Psoas muscle (tissue), 8 donors: ENCODE measurements around the gene CABLES1. TPM values are rescaled to one million over a fixed set of nuclear protein-coding genes. Genes with fewer than 3 reads are reported as not detected.

ENCODE experiments used
- ATAC-seq, 4 donors: fragments of 200-7000 bp; cut with Tn5 transposase; one replicate each; pipeline ENCODE4 v1.9.1; 2020; ENCODE audit warnings: moderate library complexity in 3 of 4, mild to moderate bottlenecking in 2 of 4
- DNase-seq, 2 donors: peaks; one replicate each; pipeline ENCODE4 v3.0.0-alpha.2; 2020
- H3K27ac ChIP-seq: fragments of 200-600 bp; one replicate; pipeline ENCODE4 v1.8.0; 2022
- H3K27me3 ChIP-seq, 3 donors: fragments of 200-600 bp in 1 of 3; one replicate each; pipeline versions ENCODE4 v1.6.1 to v1.8.0; 2013 to 2022; ENCODE audit warnings: low read length in 2 of 3, mild to moderate bottlenecking in 2 of 3, moderate library complexity in 1 of 3; ENCODE audit not compliant: insufficient read depth in 3 of 3
- H3K36me3 ChIP-seq, 2 donors: fragments of 200-600 bp in 1 of 2; one replicate each; pipeline versions ENCODE4 v1.6.1 to v1.8.0; 2013 to 2022; ENCODE audit warnings: low read depth in 1 of 2, mild to moderate bottlenecking in 1 of 2, moderate library complexity in 1 of 2; ENCODE audit not compliant: insufficient read depth in 1 of 2
- H3K4me1 ChIP-seq: fragments of 200-600 bp; one replicate; pipeline ENCODE4 v1.8.0; 2022
- H3K4me3 ChIP-seq: fragments of 200-600 bp; one replicate; pipeline ENCODE4 v1.8.0; 2022; ENCODE audit warnings: mild to moderate bottlenecking
- H3K9me3 ChIP-seq: fragments of 200-600 bp; one replicate; pipeline ENCODE4 v1.8.0; 2022
- CTCF ChIP-seq: fragments of 200-600 bp; IDR thresholded peaks from one replicate; pipeline ENCODE4 v1.8.0; 2022; ENCODE audit warnings: antibody characterized with exemption
- WGBS, 3 donors: extraction: QIAGEN DNeasy Blood & Tissue Kit; methylation state at CpG; one replicate each; pipeline versions ENCODE4 v1.1.6 to v1.1.7; 2013; 5-methylcytosine and 5-hydroxymethylcytosine counted together
- intact Hi-C, 2 donors: fragments of 100-400 bp; cut with DNase I; formaldehyde crosslinking; loops; one replicate each; pipeline versions ENCODE4 v1.11.0 to v1.14.2; 2022
- polyA plus RNA-seq, 3 donors: library from polyadenylated mRNA; stranded (reverse); fragments of 200-250 nt; gene quantifications; one replicate each; pipeline ENCODE4 v1.2.3, GENCODE V29; 2013
- total RNA-seq, 4 donors: library from RNA; stranded (reverse); fragmentation: NEBNext Ultra II Directional in 2 of 4; extraction: Animal tissue kit (Norgen Biotek cat#: 25700) in 2 of 4; gene quantifications; one replicate each; pipeline versions ENCODE4 v1.2.1 to v1.2.4, GENCODE V29; 2021 to 2023
- donor health status: healthy with polysubstance abuse.
- donor health status: DM: no; HTN: no; CAD: no; lungs with moderate emphysema.
- donor health status: Bipolar disorder and iron deficiency.
- donor health status: healthy.
- donor health status: DM: yes; HTN: yes; CAD: no.
- donor health status: DM: no; HTN: no; CAD: no.
- donor health status: DM: no; HTN: no; CAD: no.
- donor health status: DM: yes; HTN: yes; CAD: no.

CABLES1 gene
- total and polyA plus RNA-seq, 7 donors: 0.42 to 1.5 (median 0.98) TPM

GRCh38 chr18:23142251-23142929 is 7.1 kb downstream of the CABLES1 start:
- ATAC-seq: no peak
- intact Hi-C loops: no loop called here
- no peak for TF ChIP-seq CTCF
- no peak for DNase-seq
- 64 to 80% (median 69%) methylated on average over 6 of the region's 6 CpGs for WGBS, 3 donors
- no peaks in the 10 kb centered on the region for H3K4me1 ChIP-seq
- peaks cover 0 to 5% (median 3%) of the 10 kb centered on the region in 3 donors for H3K27me3 ChIP-seq
- H3K9me3 ChIP-seq: no peaks in the 10 kb centered on the region
- H3K4me3 ChIP-seq: no peak overlapping the region
- H3K36me3 ChIP-seq: no peaks in the 10 kb centered on the region
- no peak overlapping the region for H3K27ac ChIP-seq

GRCh38 chr18:23143016-23143814 is 7.9 kb downstream of the CABLES1 start:
- no peak overlapping the region for H3K27ac ChIP-seq
- TF ChIP-seq CTCF: no peak
- peak in 3 of 4 donors; percentile 43 to 68 (median 61) for ATAC-seq
- intact Hi-C loops: no loop called here
- 64 to 79% (median 73%) methylated on average over 9 to 10 of the region's 10 CpGs for WGBS, 3 donors
- no peaks in the 10 kb centered on the region for H3K4me1 ChIP-seq
- H3K4me3 ChIP-seq: no peak overlapping the region
- no peaks in the 10 kb centered on the region for H3K9me3 ChIP-seq
- no peaks in the 10 kb centered on the region for H3K36me3 ChIP-seq
- DNase-seq: peak in 1 of 2 donors; percentile 31
- no peaks in the 10 kb centered on the region for H3K27me3 ChIP-seq

- WGBS, 3 donors: 44 to 62% (median 49%) methylated on average over 9 of the region's 9 CpGs
- no peaks in the 10 kb centered on the region for H3K4me1 ChIP-seq
- no peaks in the 10 kb centered on the region for H3K9me3 ChIP-seq
- TF ChIP-seq CTCF: no peak
- H3K27me3 ChIP-seq: no peaks in the 10 kb centered on the region
- no peak overlapping the region for H3K27ac ChIP-seq
- intact Hi-C loops: no loop called here
- ATAC-seq (peak in 3 of 4 donors; percentile 17 to 24 (median 19)), DNase-seq (no peak)
- no peaks in the 10 kb centered on the region for H3K36me3 ChIP-seq
- H3K4me3 ChIP-seq: no peak overlapping the region
Measured at GRCh38 chr18:23143815-23144261, 8.6 kb downstream of the CABLES1 start.

- intact Hi-C loops: no loop called here
- ATAC-seq: no peak
- Histone ChIP-seq H3K9me3 (no peaks in the 10 kb centered on the region), H3K27me3 (no peaks in the 10 kb centered on the region), H3K4me1 (no peaks in the 10 kb centered on the region), H3K36me3 (no peaks in the 10 kb centered on the region), H3K4me3 (no peak overlapping the region), H3K27ac (no peak overlapping the region)
- DNase-seq: no peak
- WGBS, 3 donors: 89 to 99% (median 93%) methylated on average over 4 to 7 of the region's 7 CpGs
- TF ChIP-seq CTCF: no peak
Measured at GRCh38 chr18:23144640-23145039, 9.4 kb downstream of the CABLES1 start.
